H54 (cell line): ENCODE measurements around the gene IDE.
"Not testable (repeated sequence)": the region's sequence is repeated elsewhere in the genome, so short reads cannot be mapped to it uniquely, and the experiment has no call there.

Experiments
- DNase-seq: peaks from one replicate; pipeline ENCODE4 v3.0.0; 2011; ENCODE audit warnings: low spot score, mixed read lengths; ENCODE audit not compliant: insufficient read length
- FAIRE-seq: peaks from 3 replicates; lab custom pipeline; 2011; peaks lifted over from hg19 to GRCh38; lab: Jason Lieb, UNC
- POLR2A ChIP-seq: IDR thresholded peaks from 2 replicates; pipeline ENCODE4 v1.6.1; 2011; ENCODE audit warnings: low read depth, mild to moderate bottlenecking, low read length

IDE gene

DNA sequence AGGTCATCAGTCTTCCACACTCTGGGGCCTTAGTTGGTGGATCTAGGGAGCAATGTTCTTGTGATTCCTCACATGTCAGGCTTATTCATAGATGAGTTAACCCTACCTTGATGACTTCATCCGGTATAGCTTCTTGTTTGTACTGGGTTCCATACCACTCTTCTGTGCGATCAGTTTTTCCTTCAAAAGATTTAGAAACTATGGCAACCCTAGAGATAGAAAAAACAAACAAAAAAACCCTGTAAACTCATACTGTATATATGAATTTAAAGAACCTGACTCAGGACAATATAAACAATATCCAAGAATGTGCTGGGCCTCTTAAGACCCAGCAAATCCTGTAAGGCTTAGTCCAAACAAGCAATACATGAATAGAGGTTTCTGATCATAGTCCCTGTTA, 83.5 kb downstream of the IDE start:
- TF ChIP-seq POLR2A = no peak
- no peak for DNase-seq
- peak; percentile 11 for FAIRE-seq

DNA sequence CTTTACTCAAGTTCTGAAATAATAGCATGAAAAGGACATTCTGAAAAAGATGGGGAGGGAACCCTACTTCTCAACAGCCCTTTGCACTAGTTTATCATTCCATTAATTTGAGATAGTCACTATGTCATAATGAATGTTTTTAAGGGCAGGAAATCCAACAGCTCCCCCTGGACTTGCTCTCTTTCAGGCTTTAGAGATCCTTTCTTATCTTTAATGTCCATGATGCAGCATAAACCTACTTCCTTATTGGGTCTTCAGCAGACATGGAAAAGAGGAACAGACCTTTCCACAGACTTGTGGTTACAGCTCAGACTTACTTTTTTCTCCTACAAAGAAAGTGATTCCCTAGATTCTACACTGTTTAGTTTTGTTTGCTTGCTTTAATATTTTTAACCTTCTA, 87.3 kb downstream of the IDE start:
- FAIRE-seq (no peak), DNase-seq (no peak)
- no peak for TF ChIP-seq POLR2A

DNA sequence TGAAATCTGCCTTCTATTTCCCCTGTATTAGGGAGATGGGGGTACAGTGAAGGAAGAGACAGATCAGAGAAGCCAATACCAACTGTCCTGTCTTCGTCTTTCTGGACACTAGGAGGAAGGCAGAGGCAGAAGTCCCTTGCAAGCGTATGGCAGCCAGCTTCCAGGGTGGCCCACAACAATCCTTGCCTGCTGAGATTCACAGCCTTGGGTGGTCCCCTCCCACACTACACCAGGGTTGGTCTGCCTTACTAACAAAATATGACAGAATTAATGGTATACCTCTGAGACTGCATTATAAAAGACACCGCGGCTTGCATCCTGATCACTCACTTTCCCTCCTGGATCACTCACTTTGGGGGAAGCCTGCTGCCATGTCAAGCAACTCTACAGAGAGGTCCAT, 90.4 kb downstream of the IDE start:
- no peak for FAIRE-seq
- DNase-seq = no peak
- no peak for TF ChIP-seq POLR2A

DNA sequence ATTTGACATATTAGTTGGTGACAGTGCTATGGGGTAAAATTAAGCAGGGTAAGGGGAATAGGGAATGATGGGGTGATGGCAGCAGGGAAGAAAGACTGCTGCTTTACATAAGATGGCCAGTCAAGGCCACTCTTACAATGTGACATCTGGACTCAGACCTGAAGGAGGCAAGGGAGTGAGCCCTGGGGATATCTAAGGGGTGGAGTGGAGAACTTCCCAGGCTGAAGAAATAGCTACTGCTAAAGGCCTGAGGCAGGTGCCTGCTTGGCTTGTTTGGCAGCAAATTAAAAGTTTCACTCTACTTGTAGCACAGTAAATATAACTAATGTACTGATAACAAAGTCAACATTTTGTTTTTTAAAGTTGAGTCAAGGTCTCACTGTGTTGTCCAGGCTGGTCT, 93.5 kb downstream of the IDE start:
- FAIRE-seq = no peak
- TF ChIP-seq POLR2A = no peak

DNA sequence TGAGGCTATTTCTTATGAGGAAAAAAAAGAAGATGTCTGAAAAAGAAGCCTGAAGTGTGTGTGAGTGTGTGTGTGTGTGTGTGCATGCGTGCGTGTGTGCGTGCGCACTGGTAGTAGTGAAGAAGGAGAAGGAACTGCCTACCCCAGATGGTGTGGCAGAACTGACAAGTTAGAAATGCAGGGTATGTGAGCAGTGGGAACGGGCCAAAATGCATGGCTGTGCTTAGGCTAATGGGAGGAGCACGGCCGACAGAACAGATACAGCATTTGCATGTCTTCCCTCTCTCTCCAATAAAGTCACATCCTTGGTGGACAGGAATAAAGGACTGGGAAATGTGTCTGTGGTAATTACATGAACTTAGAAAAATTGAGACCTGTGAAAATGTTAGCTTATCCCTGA, 94.3 kb downstream of the IDE start:
- DNase-seq (no peak), FAIRE-seq (no peak)
- no peak for TF ChIP-seq POLR2A

More for the DNA sequence above, 93.5 kb downstream of the IDE start:
- DNase-seq = no peak

DNA sequence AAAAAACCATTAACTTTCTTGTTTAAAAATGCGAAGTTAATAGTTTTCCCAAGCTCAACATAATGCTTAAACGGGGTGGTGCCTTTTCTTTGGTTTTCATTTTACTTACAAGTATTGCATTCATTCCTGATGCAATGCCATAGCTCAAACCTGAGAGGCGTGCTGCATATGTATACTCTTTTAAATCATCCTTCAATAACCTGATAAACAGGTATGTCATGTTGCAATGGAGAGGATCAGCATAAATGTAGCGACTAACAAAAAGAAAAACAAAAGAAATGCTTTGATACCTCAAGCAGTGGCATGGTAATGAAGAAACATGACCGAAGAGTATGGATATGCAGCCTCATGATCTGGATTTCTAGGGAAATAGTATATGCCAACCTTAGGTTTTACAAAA, 95.4 kb downstream of the IDE start:
- DNase-seq = no peak
- no peak for TF ChIP-seq POLR2A
- FAIRE-seq = no peak

DNA sequence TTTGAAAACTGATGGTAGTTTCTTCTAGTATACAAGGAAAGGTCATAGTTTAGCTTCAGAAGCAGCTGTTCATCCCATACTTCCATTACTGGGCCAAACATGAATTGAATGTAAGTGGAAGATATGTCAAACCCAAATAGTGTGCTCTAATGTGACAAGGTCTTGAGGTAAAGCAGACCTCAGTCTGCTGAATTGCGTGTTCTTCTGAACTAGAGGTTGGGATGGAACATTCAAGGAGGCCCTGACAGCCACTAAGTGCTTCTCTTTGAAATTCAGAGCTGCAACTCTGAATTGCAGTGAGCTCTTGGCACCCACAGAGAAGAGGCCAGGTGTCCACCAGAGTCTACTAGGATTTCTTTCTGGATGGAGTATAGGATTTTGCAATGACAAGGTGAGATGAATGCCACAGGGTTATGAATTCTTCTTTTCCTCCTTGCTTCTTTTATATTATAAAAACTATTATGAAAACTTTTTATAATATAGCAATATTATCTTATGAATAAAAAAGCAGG, 98.5 kb downstream of the IDE start:
- DNase-seq (no peak), FAIRE-seq (peak; percentile 82)
- no peak for TF ChIP-seq POLR2A

DNA sequence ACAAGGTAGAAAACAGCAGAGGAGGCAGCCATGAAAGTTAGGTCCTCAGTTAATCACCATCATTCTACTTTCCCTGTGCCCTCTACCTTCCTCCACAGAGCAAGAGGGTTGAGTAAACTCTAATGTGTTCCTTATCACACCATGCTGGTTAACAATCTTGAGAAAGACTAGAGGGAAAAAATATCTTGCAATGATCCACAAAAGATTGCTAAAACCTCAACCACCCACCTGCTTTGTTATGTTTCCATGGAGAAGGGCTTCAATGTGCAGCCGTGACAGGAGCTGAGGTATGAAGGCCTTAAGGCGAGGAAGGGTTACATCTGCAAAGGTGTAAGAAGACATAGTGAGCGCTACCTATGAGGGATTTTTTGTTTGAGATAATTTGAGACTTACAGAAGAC, 103.9 kb downstream of the IDE start:
- no peak for DNase-seq
- TF ChIP-seq POLR2A = no peak
- FAIRE-seq = no peak

DNA sequence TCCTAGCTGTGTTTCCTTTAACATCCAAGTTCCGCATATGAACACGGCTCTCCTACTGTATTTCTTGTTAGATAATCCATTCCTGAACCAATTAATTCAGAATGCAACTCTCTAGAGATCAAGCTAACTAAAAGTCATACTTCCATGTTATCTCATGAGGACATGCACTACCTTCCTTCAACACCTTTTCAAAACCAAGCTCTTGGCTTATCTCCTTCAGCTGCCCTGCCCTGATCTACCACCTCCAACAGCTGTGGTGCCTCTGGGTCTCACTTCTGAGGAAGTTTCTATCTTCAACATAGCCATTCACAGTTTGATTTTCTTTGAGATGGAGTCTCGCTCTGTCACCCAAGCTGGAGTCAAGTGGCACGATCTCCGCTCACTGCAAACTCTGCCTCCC, 109.5 kb downstream of the IDE start:
- no peak for FAIRE-seq
- no peak for DNase-seq
- no peak for TF ChIP-seq POLR2A

DNA sequence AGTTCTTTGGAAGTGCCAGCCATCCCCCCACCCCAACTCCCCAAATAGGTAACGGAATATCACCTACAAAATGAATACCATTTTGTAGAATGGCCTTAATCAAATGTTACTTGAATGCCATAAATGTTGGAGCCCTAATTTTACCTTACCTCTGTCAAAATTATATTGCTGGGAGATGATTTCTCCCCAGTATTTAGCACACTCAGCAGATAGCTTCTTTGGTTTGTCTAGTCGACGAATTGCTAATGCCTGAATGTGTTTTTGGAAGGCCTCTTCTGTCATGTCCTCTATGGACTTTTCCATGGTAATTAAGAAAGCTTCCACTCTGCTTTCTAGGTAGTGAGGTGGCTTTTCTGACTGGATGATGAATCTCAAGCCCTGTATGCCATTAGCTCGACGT, 110.3 kb downstream of the IDE start:
- DNase-seq (no peak), FAIRE-seq (peak; percentile 15)
- no peak for TF ChIP-seq POLR2A

DNA sequence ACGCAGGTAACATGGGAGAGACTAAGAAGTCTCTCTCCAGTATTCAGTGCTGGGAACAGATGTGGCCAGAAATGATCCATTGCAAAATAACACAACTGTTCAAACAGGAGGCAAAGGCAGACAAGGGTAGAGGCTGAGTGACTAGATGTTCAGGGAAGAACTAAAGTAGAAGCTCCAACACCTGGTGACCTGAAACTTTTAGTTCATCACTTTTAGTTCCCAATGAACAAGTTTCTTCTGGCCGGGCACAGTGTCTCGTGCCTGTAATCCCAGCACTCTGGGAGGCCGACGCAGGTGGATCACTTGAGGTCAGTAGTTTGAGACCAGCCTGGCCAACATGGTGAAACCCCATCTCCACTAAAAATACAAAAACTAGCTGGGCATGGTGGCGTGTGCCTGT, 118.9 kb downstream of the IDE start:
- not testable (repeated sequence) for DNase-seq, FAIRE-seq

DNA sequence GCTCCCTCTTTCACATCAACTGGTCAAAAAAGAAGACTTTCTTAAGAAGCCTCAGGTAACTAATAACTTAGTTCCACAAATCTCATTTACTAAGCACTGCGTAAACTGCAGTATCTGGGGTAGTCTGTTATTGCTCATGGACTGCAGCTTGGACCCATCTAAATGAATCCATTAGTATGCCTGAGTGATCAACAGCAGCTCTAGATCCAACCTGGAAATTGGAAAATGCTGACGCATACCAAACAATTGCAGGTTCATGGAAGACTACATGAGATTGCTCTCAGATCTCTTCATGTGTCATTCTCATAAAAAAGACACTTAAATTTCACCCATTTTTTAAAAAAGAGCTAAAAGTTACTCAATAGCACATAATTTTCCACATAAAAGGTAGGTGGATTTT, 121.6 kb downstream of the IDE start:
- TF ChIP-seq POLR2A = no peak
- FAIRE-seq (no peak), DNase-seq (no peak)

DNA sequence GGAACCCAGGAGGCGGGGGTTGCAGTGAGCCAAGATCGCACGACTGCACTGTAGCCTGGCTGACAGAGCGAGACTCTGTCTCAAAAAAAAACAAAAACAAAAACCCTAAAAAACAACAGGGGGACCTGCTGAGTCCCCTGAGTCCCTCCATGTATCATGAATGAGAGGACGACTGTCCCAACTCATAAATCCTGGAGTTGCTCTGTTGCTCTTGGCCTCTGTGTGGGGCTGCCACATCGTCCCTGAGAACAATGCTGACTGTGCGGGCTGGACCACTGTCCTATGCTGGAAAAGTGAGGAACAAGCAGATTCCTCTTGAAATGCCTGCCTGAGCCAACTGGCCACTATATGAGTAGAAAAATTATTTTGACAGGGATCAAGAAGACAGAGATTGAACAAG, 122.5 kb downstream of the IDE start:
- no peak for TF ChIP-seq POLR2A
- no peak for FAIRE-seq
- DNase-seq = no peak

DNA sequence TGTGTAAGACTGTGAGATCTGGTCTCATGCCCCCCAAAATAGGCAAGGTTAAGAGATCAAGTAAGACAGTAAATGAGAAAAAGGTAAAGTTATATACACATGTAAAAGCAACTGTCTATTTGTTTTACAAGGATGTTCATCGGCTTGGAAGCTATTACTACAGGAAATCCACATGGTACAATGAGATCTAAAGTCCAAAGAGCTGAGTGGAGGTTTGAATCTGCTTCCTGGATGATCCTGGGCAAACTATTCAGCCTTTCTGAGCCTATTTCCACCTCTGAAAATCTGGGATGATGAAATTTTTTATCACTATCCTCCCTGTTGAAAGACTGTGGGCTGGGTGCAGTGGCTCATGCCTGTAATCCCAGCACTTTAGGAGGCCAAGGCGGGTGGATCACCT, 123.0 kb downstream of the IDE start:
- TF ChIP-seq POLR2A = no peak
- FAIRE-seq (no peak), DNase-seq (no peak)

DNA sequence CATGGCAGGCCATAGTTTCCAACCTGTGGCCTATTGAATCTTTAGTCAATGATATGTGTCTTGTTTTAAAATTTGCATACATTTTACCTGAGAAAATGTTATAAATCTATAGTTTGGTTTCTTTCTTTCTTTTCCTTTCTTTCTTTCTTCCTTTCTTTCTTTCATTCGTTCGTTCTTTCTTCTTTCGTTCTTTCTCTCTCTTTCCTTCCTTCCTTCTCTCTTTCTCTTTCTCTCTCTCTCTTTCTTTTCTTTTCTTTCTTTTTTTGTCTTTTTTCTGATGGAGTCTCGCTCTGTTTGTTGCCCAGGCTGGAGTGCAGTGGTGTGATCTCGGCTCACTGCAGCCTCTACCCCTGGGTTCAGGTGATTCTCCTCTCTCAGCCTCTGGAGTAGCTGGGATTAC, 133.3 kb downstream of the IDE start:
- DNase-seq (no peak), FAIRE-seq (no peak)
- no peak for TF ChIP-seq POLR2A

DNA sequence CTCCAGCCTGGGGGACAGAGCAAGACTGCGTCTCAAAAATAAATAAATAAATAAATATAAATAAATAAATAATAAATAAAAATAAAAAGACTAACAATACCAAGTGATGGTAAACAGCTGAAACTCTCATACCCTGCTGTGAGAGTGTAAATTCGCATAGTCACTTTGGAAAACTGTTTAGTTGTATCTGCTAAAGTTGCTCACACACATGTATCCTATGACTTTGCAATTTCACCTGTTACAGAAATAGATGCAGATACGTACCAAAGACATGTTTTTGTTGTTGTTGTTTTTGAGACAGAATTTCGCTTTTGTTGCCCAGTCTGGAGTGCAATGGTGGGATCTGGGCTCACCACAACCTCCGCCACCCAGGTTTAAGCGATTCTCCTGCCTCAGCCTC, 135.7 kb downstream of the IDE start:
- FAIRE-seq = no peak
- no peak for TF ChIP-seq POLR2A
- no peak for DNase-seq
